ENCODE results near the gene CPNE6.
"Not testable (repeated sequence)": the region's sequence is repeated elsewhere in the genome, so short reads cannot be mapped to it uniquely, and the experiment has no call there.

CPNE6 gene

DNA sequence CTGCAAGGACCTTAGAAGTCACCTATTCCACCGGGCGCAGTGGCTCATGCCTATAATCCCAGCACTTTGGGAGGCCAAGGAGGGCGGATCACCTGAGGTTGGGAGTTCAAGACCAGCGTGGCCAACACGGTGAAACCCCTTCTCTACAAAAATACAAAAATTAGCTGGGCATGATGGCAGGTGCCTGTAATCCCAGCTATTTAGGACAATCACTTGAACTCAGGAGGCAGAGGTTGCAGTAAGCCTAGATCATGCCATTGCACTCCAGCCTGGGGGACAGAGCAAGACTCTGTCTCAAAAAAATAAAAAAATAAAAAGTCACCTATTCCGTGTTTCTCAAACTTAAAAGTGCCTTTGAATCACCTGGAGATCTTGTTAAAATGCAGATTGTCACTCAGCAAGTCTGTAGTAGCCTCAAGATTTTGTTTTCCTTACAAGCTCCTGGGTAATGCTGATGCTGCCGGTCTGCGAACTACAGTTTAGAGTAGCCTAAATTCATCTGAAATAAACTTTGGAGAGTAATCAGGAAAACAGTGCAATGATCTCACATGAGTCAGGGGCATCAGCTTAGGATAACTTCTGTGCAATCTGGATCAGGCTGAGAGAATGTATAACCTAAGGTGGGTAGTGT, 34.4 kb downstream of the CPNE6 start:
- DNase-seq (ENCODE audit: low read depth) = not testable (repeated sequence)

DNA sequence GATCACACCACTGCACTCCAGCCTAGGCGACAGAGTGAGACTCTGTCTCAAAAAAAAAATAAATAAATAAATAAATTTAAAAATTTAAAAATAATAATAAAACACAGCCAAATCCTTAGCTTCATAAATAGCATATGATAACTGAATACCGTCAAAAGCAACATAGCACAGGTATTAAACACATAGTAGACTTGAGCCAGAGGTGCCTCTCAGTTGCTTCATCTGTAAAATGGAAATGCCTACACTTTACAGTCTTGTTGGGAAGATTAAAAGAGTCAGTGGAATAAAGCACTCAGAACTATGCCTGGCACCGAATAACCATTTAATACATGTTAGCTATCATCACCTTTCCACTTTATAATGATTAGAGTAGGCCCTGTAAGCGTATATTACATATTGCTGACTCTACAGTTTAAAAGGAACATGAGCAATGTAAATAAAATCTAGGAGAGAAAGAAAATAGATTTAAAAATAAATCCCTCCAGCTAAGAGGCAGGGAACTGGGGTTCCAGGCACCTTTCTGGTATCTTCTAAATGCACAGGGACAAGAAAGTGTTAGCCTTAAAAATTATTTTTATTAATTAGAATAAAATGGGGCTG, 35.4 kb downstream of the CPNE6 start:
- DNase-seq (ENCODE audit: low read depth) = no peak

DNA sequence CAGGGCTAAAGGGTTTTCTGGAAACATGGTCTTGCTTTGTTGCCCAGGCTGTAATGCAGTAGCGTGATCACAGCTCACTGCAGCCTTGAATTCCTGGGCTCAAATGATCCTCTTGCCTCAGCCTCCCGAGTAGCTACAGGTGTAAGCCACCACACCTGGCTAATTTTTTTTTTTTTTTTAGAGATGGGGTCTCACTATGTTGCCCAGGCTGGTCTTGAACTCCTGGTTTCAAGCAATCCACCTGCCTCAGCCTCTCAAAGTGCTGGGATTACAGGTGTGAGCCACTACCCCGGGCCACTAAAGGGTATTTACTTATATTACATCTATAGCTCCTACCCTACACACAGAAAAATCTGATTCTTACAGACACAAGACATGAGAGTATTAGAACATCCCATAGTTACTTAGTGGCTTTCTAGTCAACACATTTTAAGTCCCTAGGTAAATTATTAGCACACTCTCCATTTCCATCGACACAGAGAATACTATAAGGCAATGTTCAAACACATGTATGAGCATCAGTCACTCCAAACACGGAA, 37.0 kb downstream of the CPNE6 start:
- no peak for DNase-seq (ENCODE audit: low read depth)

DNA sequence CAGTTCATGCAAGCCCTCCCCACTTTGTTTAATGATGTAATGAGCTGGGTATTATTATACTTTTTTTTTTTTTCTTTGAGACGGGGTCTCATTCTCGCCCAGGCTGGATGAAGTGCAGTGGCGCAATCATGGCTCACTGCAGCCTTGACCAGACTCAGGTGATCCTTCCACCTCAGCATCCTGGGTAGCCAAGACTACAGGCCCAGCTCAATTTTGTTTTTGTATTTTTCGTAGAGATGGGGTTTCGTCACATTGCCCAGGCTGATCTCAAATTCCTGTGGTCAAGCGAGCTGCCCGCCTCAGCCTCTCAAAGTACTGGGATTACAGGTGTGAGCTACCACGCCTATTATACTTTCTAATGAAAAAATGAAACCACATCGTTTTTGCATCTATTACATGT, 38.7 kb downstream of the CPNE6 start:
- DNase-seq (ENCODE audit: low read depth) = no peak

DNA sequence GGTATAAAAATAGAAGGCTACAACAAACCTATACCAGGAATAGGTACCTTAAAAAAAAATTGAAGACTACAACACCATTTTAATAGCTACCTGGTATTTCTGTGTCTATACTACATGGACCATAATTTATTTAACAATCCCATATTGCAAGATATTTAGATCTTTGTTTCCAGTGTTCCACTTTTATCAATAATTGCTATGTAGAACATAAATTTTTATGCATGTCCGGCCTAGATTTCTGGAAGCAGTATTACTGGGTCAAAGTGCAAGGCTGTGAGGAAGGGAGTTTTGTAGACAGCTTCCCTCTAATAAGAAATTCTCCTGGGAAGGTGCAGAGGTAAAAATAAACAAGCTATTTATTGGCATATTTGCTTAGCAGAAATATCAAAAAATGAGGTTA, 39.2 kb downstream of the CPNE6 start:
- no peak for DNase-seq (ENCODE audit: low read depth)

DNA sequence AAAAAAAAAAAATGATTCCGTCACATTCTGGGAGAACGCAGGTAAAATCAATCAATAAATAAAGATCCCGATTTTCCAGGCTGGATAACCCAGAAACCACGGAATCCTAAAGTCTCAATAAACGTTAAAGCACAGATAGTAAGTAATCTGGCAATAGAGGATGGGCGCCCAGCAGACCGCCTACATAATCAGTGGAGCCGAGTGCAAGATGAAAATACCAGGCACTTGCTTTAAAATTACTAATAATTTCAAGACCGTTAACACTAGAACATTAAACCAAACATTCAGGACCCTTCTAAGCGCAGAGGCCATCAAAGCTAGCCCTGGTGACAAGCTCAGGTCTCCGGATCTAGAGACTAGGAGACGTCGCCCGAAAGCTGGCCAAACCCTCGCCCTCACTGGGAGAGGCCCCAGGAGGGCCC, 42.0 kb downstream of the CPNE6 start:
- DNase-seq (ENCODE audit: low read depth) = no peak

DNA sequence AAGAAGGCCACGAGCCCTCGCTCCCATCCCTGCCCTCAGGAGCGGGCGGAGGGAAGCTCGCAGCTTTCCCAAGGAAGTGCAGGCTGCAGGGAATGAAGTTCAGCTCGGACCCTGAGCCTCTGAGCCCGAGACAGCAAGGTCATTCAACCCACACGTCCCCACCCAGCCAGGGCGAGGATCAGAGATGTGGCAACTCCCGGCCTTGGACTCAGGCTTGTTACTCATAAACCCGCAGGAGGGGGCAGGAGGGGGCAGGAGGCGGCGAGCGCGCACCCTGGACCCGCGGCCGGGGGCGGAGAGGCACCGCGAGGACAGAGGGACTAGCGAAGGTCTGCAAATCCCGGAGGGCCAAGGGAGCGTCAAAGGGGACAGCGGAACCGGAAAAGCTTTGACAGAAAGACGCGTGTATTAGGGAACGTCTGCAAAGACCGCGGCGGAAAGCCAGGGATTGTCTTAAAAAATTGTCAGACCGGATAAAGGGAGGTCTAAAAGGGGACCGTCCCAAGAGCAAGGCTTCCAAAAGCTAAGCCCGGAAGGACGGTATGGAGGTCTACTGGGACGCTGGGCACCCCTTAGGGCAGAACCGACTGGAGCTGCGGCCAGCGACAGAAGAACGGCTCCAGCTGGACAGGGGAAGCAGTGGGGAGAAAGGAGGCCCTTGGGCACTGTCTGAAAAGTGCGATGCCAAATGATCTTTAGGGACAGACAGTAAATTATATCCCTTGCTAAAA, 42.6 kb downstream of the CPNE6 start:
- DNase-seq (ENCODE audit: low read depth) = peak; percentile 49

DNA sequence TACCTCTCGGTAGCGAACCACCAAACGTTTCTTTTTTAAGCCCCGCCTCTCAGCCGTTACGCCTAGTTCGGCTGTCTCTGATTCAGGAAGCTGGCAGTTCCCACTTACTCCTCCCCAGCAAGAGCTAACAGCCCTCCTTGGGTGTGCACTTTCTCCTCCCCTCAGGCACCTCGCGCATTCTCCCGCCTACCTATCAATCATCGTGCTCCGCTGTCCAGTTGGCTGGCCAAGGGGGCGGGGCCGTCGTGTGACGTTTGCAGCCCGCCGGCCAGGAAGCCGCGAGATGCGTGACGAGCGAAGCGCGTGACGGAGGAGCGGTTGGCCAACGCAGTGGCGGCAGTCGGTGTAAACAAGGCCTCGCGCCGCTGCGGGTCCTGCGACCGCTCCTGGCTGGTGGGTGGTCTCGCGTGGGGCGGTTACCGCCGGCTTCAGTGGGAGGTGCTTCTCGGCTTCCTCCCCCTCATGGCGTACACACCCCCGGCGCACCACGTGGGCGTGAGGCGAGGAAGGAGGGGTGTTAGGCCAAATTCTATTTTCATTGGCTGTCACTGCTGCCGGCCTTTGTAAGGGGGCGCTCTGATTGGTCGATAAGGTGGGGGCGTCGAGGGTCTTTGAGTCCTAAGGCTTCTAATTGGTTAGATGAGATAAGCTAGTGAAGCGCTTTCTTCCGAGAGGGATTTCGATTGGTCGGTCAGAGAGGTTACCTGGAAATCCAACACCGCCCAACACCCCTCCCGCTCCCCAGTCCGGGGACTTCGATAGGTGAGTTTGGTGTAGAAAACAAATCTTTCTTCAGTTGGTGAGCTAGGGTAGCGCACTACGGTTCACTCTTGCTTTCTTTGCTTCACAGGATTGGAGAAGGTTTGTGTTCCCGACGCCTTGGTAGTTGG, 43.4 kb downstream of the CPNE6 start, which contains the start of the genes DCAF11 and NRL:
DCAF11 (plus strand) TSS at position 246 of the 890 bp plus-strand sequence. CDS start 818 bp downstream, outside the sequence.
NRL (minus strand) TSS at position 418 of the 890 bp plus-strand sequence. CDS start 32,101 bp downstream, outside the sequence.
- peak; percentile 99 for DNase-seq (ENCODE audit: low read depth)

DNA sequence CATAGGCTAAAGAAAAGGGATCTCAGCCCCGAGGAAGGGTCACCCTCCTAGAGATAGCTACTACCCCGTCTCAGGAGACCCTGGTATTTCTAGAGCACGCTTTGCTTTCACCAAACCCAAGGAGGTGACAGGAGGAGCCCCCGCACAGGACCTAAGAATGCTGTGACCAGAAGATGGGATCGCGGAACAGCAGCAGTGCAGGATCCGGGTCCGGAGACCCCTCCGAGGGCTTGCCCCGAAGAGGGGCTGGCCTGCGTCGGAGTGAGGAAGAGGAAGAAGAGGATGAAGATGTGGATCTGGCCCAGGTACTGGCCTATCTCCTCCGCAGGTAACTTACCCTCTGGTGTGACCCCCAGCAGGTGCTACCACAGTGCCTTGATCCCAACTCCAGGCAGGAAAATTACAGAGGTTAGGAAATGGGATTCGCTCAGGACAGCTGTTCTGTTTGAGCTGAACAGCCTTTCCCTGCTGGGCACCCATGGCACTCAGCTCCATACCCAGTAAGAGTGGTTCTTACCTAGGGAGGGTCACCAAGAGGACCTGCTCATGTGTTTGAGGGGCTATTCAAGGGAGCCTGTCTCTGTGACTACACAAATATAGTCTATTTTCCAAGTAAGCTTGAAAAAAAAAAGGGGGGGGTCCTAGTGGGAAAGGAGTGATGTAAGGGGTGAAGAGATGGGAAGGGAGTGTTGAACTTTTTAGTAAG, 44.2 kb downstream of the CPNE6 start:
- no peak for DNase-seq (ENCODE audit: low read depth)

DNA sequence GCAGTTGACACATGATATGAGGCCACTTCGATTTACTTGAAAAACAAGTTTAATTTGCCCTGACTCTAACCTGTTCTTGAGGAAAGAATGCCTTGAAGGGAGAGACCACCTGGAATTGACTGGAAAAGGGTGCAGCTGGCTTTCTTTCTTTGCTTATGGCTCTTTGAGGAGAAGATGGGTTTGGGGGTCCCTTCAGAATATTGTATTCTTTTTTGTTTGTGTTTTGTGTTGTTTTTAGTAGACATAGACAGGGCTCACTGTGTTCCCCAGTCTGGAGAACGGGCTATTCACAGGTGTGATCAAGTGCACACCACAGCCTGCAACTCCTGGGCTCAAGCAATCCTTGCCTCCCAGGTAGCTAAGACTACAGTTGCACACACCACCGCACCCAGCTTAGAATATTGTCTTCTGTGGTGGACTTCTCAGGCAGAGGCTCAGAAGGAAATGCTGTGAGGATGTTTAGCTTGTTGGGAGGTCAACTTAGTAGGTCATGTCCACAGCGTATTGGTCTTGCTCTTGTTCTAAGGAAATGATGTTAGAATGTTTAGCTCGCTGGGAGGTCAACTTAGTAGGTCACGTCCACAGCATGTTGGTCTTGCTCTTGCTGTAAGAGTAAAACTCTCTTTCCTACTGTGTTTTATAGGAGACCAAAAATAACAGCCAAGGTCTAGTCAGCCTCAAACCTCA, 44.9 kb downstream of the CPNE6 start:
- no peak for DNase-seq (ENCODE audit: low read depth)

DNA sequence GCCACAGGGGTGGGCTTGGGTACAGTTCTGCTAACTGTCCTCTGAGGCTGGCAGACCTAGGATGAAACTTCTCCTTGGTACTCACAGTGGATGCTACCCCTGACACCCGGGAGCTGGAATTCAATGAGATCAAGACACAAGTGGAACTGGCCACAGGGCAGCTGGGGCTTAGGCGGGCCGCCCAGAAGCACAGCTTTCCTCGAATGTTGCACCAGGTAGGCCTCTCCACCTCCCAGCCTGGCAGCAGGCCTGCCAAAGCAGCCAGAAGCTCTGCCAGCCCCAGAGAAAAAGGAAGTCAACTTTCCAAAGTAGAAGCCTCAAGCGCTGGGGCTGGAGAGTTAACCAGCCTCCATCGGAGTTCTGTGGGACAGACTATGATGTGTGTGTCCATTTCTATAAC, 45.8 kb downstream of the CPNE6 start:
- DNase-seq (ENCODE audit: low read depth) = no peak

DNA sequence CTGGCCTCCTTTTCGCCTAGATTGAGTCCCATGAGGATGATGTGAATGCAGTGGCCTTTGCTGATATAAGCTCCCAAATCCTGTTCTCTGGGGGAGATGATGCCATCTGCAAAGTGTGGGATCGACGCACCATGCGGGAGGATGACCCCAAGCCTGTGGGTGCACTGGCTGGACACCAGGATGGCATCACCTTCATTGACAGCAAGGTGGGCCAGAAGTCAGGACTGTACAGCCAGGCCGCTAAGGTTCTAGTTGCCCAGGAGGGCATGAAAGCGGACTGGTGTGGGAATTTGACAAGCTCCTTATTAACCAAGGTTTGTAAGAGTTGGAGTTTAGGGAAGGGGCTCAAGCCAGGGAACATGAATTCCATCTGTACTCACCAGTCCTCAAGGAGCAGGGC, 48.3 kb downstream of the CPNE6 start:
- no peak for DNase-seq (ENCODE audit: low read depth)

DNA sequence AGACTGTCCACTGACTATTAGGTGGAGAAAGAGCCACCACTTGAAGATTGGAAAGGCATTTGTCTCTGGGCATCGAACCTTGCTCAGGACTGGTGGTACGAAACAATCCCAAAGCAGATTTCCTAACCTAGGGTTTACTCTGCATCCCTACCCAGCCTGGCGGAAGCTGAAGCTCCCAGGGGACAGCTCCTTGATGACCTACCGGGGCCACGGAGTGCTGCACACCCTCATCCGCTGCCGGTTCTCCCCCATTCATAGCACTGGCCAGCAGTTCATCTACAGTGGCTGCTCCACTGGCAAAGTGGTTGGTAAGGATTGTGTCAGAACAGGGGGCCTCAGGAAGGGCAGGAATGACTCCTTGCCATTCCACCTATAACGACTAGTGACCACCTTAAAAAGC, 49.8 kb downstream of the CPNE6 start:
- no peak for DNase-seq (ENCODE audit: low read depth)

DNA sequence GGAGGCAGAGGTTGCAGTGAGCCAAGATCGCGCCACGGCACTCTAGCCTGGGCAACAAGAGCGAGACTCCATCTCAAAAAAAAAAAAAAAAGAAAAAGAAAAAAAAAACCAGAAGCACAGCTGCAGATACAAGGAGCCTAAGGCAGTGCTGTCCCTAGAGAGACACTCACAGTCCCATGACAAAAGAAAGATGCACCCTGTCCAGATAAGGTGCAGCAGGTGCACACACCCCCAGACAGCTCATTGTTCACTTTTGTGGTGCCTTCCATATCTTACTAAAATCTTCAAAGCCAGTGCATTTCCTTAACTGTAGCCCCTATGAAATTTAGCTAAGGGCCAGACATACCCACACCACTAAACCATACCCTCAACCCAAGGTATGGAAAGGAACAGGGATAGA, 51.1 kb downstream of the CPNE6 start:
- DNase-seq (ENCODE audit: low read depth) = no peak

DNA sequence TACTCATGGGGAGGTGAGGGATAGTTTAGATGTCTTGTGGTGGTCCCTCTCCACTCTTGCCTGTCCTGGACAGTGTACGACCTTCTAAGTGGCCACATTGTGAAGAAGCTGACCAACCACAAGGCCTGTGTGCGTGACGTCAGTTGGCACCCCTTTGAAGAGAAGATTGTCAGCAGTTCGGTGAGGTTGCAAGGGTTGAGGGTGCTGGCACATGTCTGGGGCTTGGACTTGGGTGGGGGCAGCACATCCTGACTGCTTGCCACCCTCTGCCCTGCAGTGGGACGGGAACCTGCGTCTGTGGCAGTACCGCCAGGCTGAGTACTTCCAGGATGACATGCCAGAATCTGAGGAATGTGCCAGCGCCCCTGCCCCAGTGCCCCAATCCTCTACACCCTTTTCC, 51.5 kb downstream of the CPNE6 start:
- DNase-seq (ENCODE audit: low read depth) = no peak

DNA sequence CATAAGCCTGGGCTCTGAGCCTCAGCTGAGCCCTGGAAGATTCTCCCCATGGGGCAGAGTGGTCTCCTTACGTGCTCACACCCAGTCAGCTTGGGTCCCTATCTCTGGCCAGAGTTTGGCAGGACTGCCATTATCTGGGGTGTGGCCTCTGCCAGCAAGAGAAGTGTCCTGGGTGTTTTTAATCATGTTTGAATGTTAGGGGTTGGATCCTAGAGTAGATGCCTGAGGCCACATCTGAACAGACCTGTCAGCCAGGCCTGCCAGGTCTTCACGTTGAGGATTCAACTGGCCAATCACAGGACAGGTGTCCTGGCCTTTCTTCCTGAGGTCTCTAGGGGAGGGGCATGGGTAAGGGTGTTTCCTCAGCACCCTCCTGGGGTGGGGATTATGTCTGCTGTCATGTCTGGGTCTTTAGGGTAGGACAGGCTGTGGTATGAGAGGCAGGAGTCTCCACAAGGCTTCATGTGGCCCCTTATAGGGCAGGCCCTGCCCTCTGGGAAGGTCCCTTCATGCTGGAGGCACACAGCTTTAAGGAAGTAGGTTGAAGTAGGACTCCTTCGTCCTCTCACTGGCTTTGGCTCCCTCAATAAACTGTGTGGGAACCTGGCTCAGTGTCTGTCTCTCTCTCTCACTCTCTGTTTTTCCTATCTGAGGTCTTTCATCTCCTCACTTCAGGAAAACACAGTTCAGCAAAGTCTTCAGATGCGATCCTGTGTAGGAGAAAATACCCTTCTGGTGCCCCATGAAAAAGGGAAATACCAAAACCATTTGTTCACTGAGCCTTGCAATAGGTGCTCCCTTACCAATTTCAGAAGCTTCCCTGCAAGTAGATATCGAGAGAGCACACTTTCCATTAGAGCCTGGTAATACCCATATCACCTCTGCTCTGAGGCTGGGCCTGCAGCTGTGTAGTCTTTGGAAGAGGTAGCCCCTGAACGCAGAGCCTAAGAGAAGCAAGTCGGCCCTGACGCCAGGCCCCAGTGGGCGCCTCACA, 52.4 kb downstream of the CPNE6 start:
- no peak for DNase-seq (ENCODE audit: low read depth)

DNA sequence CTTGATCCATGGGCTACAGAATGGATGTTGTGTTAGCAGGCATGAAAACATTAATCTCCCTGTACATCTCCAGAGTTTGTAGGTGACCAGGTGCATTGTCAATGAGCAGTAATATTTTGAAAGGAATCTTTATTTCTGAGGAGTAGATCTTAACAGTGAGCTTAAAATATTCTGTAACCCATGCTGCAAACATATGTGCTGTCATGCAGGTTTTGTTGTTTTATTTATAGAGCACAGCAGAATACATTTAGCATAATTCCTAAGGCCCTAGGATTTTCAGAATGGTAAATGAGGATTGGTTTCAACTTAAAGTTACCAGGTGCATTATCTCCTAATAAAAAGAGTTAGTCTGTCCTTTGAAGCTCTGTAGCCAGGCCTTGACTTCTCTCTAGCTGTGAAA, 55.6 kb downstream of the CPNE6 start:
- DNase-seq (ENCODE audit: low read depth) = no peak

DNA sequence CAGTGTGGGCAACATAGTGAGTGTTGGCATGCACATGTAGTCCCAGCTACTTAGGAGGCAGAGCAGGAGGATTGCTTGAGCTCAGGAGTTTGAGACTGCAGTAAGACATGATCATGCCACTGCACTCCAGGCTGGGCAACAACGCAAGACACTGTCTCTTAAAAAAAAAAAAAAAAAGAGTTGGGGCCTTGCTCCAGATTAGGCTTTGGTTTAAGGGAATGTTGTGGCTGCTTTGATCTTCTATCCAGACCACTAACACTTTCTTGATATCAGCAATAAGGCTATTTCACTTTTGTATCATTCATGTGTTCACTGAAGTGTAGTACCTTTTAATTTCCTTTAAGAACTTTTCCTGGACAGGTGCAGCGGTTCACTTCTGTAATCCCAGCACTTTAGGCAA, 56.3 kb downstream of the CPNE6 start:
- DNase-seq (ENCODE audit: low read depth) = no peak

Measured in stimulated activated CD4-positive, alpha-beta T cell treated with anti-CD3 and anti-CD28 coated beads, Interleukin-2, amount 100 ng/mL, for 4 hours (primary cell).